Activated naive CD4-positive, alpha-beta T cell treated with anti-CD3 and anti-CD28 coated beads, Interleukin-2, amount 50 U/mL, for 72 hours (primary cell): ENCODE data around the gene PLCXD1. TPM values are rescaled to one million over a fixed set of nuclear protein-coding genes. Genes with fewer than 3 reads are reported as not detected.
"Not testable (repeated sequence)": the region's sequence is repeated elsewhere in the genome, so short reads cannot be mapped to it uniquely, and the experiment has no call there.

Experiments used
- ATAC-seq, 2 donors: fragments of 150-1000 bp; cut with Tn5 transposase; 2 replicates each; pipeline ENCODE4 v1.10.0; 2021; ENCODE audit warnings: mild to moderate bottlenecking in 2 of 2, moderate library complexity in 2 of 2
- DNase-seq, 2 donors: peaks; one replicate each; pipeline ENCODE4 v3.0.0; 2021 to 2022; ENCODE audit warnings: low spot score in 2 of 2
- H3K27ac Mint-ChIP-seq, 2 donors: one replicate each; pipeline ENCODE4 v1.8.0; 2022; ENCODE audit warnings: mild to moderate bottlenecking in 2 of 2, mixed read lengths in 2 of 2
- H3K36me3 Mint-ChIP-seq, 2 donors: one replicate each; pipeline ENCODE4 v1.8.0; 2022; ENCODE audit warnings: mixed read lengths in 2 of 2
- H3K9me3 Mint-ChIP-seq, 2 donors: one replicate each; pipeline ENCODE4 v1.8.0; 2022; ENCODE audit warnings: mixed read lengths in 2 of 2
- total RNA-seq, 2 donors: library from RNA; stranded (reverse); gene quantifications; one replicate each; pipeline ENCODE4 v1.2.3, GENCODE V29; 2022

The PLCXD1 gene
- total RNA-seq, 2 donors from 2014 or later, result 61.4 to 118 TPM

DNA sequence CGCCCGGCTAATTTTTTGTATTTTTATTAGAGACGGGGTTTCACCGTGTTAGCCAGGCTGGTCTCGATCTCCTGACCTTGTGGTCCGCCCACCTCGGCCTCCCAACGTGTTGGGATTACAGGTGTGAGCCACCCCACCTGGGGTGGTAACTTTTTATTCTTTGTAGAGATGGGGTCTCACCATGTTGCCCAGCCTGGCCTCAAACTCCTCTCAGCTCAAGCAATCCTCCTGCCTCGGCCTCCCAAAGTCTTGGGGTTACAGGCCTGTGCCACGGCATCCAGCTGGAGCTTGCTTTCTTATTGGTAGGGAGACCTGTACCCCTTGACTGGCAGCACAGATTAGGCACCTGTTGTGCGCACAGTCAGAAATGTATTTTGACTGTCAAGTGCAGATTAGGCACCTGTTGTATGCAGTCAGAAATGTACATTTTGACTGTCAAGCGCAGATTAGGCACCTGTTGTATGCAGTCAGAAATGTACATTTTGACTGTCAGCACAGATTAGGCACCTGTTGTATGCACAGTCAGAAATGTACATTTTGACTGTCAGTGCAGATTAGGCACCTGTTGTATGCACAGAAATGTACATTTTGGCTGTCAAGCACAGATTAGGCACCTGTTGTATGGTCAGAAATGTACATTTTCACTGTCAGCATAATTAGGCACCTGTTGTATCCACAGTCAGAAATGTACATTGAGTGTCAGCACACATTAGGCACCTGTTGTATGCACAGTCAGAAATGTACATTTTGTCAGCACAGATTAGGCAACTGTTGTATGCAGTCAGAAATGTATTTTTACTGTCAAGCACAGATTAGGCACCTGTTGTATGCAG, 24.8 kb downstream of the PLCXD1 start:
- not testable (repeated sequence) for ATAC-seq

DNA sequence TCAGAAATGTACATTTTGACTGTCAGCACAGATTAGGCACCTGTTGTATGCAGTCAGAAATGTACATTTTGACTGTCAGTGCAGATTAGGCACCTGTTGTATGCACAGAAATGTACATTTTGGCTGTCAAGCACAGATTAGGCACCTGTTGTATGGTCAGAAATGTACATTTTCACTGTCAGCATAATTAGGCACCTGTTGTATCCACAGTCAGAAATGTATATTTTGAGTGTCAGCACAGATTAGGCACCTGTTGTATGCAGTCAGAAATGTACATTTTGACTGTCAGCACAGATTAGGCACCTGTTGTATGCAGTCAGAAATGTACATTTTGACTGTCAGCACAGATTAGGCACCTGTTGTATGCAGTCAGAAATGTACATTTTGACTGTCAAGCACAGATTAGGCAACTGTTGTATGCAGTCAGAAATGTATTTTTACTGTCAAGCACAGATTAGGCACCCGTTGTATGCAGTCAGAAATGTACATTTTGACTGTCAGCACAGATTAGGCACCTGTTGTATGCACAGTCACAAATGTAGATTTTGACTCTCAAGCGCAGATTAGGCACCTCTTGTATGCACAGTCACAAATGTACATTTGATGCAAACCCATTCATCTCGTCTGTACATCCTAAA, 25.6 kb downstream of the PLCXD1 start:
- H3K36me3 Mint-ChIP-seq, result peaks cover 20 to 25% of the 10 kb centered on the region in 2 donors
- H3K27ac Mint-ChIP-seq, H3K9me3 Mint-ChIP-seq, ATAC-seq, DNase-seq: not testable (repeated sequence)

More for the DNA sequence above, 24.8 kb downstream of the PLCXD1 start:
- Mint-ChIP-seq H3K27ac (peak overlapping the region in 1 of 2 donors; percentile 36), H3K36me3 (peaks cover 18 to 30% of the 10 kb centered on the region in 2 donors)
- DNase-seq, result peak in 1 of 2 donors; percentile 47
- not testable (repeated sequence) for H3K9me3 Mint-ChIP-seq

DNA sequence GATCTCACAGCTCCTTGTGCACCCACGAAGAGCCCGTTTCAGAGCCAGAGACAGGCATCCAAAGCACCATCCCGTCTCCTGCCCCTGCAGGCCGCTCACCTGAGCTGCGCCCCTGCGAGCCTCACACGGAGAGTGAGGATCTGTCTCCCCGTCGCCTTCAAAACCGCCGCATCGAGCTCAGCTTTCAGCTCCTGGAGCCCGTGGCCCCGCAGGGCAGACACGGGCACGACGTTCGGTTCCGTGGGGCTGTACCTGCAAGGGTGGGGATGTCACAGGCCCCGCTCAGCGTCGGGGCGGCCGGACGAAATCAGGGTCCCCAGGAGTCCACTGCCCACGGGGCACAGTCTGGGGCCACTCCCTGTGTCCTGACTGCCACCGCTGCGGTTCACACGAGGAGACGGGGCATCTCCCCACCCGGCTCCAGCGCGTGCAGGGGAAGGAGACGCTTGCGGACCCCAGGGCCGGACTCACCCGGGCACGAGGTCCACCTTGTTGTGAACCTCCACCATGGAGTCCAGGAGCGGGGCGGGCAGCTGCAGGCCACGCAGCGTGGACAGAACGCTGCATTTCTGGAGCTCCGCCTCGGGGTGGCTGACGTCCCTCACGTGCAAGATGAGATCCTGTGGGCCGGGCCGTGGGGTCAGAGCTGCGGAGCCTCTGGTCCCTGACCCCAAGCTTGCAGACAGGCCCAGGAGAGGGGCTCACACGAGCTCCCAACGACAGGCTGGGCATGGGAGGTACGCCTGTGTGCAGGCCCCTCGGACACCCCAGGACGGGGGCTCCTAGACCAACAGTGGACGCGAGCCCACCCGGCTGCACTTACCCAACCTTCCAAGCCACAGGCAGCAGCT, 26.3 kb downstream of the PLCXD1 start:
- peak in 1 of 2 donors; percentile 51 for DNase-seq
- H3K27ac Mint-ChIP-seq, result no peak overlapping the region
- H3K36me3 Mint-ChIP-seq, result peaks cover 19 to 25% of the 10 kb centered on the region in 2 donors
- no peak for ATAC-seq
- H3K9me3 Mint-ChIP-seq, result no peaks in the 10 kb centered on the region

DNA sequence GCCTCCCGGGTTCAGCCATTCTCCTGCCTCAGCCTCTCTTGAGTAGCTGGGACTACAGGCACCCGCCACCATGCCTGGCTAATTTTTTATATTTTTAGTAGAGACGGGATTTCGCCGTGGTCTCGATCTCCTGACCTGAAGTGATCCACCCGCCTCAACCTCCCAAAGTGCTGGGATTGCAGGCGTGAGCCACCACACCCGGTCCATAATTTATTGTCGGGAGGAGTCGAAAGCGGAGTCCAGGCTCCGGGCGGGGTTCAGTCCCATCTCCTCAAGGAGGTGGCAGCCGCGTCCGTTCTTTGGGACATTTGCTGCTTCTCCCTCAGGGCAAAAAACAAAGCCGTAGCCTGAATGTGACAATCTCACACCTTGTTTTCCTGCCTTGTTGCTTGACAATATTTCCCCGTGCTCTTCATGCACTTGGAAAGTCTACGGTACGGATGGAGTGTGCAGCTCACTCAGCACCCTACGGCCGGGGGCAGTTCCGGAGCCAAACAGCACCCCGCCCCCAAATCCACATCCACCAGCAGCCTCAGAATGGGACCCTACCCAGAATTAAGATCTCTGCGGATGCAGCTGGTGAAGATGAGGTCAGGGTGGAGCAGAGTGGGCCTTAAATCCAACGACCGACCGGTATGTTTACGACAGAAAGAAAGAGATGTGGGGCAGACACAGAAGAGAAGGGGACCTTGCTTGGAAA, 27.8 kb downstream of the PLCXD1 start:
- H3K36me3 Mint-ChIP-seq, result peaks cover 12 to 25% of the 10 kb centered on the region in 2 donors
- ATAC-seq (no peak), DNase-seq (peak in 1 of 2 donors; percentile 49)
- no peaks in the 10 kb centered on the region for H3K9me3 Mint-ChIP-seq
- peak overlapping the region in 1 of 2 donors; percentile 85 for H3K27ac Mint-ChIP-seq

DNA sequence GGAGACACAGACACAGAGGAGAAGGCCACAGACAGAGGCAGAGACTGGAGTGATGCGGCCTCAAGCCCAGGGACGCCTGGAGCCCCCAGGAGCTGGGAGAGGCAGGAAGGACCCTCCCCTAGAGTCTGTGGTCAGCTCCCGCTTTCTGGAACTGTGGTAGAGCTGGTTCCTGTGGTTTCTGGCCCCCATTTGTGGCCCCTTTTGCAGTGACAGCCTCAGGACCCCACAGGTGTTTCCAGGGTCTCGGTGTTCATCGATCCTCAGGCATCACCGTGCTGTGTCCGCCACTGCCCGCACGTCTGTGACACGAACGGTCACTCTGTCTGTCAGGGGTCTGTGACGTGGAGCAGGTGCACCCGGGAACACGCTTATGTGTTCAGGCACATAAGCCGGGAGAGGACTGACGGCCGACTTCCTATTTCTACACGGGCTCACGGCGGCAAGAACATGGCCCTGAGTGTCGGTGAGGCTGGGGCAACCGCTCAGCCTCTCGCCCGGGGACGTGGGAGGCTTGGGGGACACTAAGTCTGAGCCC, 29.5 kb downstream of the PLCXD1 start:
- no peak for DNase-seq
- peaks cover 5 to 18% of the 10 kb centered on the region in 2 donors for H3K36me3 Mint-ChIP-seq
- H3K9me3 Mint-ChIP-seq, result no peaks in the 10 kb centered on the region
- no peak for ATAC-seq
- H3K27ac Mint-ChIP-seq, result no peak overlapping the region

DNA sequence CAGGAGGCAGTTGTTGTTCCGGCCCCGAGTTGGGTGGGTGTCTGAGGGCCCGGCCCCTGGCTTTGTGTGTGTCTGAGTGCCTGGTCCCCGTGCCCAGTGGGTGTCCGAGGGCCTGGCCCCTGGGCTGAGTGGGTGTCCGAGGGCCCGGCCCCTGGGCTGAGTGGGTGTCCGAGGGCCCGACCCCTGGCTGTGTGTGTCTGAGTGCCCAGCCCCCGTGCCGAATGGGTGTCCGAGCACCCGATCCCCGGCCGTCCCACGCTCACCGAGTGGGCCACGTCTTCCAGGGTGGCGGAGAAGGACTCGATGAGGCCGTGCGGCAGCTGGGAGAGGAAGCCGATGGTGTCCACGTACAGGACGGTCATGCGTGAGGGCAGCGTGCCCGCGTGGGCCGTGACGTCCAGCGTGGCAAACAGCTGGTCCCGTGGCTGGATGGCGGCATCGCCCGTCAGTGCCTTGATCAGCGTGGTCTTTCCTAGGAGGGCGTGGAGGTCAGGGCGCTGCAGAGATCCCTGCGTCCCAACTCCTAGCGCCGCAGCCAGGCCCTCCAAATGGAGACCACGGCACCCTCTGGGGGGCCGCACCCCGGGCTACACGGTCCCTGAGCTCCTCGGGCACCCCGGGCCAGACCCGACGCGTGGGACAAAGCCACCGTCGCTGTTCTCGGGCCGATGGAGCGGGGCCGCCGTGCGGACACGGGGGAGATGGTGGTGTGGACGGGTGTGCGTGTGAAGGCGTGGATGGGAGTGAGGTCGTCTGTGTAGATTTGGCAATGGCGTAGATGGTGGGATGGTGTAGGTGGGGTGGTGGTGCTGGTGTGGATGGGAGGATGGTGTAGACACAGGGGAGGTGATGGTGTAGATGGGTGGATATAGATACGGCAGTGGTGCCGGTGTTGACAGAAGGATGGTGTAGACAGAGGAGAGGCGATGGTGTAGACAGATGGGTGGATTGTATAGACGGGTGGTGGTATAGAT, 30.3 kb downstream of the PLCXD1 start:
- H3K27ac Mint-ChIP-seq, result peak overlapping the region in 1 of 2 donors; percentile 81

DNA sequence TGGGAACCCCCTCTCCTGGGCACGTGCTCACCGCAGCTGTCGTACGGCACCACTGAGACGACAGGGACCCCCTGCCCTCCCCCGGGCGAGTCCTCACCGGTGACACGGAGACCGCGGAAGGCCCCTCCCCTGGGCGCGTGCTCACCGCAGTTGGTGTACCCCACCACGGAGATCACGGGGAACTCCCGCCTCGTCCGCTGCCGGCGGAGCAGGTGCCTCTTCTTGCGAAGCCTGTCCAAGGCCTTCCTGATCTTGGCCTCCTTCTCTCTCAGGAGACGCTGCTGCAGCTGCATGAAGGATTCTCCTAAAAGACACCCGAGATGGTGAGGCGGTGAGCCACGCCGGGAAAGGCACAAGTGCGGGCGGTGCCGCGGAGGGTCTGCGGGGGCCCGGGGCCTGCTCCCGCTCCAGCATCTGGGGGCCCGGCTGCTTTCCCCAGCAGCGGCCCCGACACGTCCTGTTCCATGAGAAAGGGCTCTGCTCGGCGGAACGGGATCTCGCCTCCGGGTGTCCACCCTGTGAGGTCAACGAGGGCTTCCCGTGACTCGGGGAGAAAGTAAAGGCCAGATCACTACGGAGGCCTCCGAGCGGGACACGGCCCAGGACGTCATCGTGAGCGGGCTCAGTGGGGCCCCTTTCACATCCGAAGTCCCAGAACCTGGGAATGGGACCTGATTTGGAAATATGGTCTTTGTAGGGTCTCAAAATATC, 31.6 kb downstream of the PLCXD1 start:
- DNase-seq (no peak), ATAC-seq (no peak)
- peak overlapping the region; percentile 81 to 88 for H3K27ac Mint-ChIP-seq
- H3K9me3 Mint-ChIP-seq, result no peaks in the 10 kb centered on the region
- H3K36me3 Mint-ChIP-seq, result peaks cover 0 to 13% of the 10 kb centered on the region in 2 donors

More for the DNA sequence above, 30.3 kb downstream of the PLCXD1 start:
- DNase-seq, result peak in 1 of 2 donors; percentile 53
- peak; percentile 11 to 33 for ATAC-seq
- Mint-ChIP-seq H3K9me3 (no peaks in the 10 kb centered on the region), H3K36me3 (peaks cover 5 to 13% of the 10 kb centered on the region in 2 donors)

DNA sequence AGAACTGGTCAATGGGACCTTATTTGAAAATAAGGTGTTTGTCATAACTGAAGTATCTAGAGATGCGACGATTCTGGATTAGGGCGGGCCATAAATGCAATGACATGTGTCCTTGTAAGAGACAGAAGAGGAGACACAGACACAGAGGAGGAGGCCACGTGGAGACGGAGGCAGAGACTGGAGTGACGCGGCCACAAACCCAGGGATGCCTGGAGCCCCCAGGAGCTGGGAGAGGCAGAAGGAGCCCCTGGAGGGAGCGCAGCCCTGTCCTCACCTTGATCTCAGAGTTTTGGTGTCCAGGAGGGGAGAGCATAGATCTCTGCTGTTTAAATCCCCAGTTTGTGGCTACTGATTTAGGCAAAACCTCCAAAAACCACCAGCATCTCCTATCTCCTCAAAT, 32.4 kb downstream of the PLCXD1 start:
- no peak for DNase-seq
- H3K27ac Mint-ChIP-seq, result peak overlapping the region in 1 of 2 donors; percentile 88
- no peak for ATAC-seq
- no peaks in the 10 kb centered on the region for H3K9me3 Mint-ChIP-seq
- peaks cover 0 to 13% of the 10 kb centered on the region in 2 donors for H3K36me3 Mint-ChIP-seq

DNA sequence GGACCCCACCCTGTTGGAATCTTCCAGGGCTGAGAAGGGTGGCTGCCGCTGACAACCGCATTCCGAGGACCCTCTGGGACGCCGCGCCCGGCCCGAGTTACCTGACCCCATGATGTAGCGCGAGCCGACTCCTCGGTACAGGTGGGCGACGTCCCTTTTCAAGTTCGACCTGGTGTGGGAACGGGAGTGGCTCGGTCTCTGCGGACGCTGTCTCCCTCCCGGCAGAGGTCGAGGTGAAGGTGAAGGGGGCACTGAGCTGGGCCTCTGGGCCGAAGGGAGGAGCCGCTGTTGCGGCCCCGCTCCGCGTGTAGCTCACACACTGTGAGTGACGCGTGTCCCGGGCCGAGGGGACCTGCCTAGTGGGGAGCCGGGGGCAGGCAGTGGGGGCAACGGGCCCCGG, 32.9 kb downstream of the PLCXD1 start:
- no peak overlapping the region for H3K27ac Mint-ChIP-seq
- ATAC-seq, result no peak
- no peaks in the 10 kb centered on the region for H3K9me3 Mint-ChIP-seq
- DNase-seq, result peak in 1 of 2 donors; percentile 54
- peaks cover 0 to 13% of the 10 kb centered on the region in 2 donors for H3K36me3 Mint-ChIP-seq

DNA sequence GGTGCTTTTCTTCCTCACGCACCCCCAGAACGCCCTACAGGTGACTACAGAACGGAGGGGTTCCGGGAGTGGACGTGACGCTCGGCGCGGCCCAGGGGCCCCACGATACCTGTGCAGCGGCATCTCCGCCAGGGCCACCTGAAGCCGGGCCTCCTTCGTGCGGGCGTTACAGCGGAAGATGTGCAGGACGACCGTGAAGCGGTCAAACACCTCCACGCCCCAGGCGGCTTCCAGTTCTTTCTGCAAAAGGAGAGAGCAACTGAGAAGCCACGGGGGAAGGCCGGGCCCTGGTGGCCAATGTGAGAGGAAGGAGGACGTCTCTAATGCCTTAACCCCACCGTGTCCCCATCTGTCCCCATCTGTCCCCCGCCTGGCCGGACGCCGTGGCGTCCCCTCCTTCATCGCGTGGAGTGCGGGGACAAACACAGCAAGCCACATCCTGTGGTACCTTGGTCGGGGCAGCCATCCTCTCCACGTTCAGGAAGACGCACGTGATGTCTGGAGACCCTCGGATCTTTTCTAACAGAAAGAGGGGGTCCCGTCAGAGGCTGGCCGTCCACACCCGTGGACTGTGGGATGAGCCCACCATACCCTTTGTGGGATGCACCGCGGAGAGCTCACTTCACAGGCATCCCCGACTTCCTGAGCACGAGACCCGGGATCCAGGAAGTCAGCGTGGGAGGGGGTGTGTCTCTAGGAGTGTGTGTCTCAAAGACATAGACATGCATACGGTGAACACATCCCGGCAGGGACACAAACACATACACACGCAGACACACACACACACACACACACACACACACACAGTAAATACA, 33.8 kb downstream of the PLCXD1 start:
- no peak for ATAC-seq
- no peak overlapping the region for H3K27ac Mint-ChIP-seq

DNA sequence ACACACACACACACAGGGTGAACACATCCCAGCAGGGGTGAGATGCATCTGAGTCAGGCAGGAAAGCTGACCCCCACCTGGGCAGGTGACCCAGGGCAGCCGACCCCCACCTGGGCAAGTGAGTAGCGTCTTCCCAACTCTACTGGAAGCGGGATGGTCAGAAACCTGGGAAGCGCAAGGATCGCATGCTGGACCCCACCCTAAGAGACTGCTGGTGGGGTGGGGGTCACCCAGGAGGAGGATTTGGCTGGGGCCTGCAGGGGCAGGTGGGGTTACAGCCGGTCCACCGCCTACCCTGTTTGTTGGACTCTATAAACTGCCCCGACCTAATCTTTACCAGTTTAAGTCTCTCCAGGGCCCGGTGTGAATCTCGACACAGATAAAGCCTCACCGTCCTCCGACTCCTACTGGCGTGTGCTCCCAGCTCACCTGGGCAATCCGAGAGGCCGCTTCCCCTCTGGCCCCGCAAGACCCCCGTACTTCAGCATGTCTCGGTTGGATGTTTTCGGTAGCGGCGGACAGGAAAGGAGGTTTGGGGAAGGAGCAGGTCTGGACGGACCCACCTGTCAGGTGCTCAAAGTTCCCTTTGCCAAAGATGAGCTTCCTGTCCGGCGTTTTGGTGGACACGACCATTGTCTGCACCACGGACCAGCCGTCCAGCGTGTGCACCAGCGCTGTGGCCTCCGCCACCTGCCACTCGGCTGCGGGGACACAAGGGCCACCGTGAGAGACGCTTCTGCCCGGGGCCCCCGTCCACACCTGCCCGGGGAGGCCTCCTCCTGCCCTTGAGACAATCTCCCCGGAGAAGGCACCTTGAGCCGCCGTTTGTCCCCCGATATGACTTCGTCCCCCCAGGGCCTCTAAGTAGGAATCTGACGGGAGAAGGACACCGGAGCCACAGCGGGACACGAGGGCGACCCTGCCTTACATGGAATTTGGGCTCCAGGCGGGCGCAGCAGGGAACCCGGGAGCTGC, 35.5 kb downstream of the PLCXD1 start:
- ATAC-seq (no peak), DNase-seq (peak in 1 of 2 donors; percentile 56)
- Mint-ChIP-seq H3K36me3 (peaks cover 0 to 16% of the 10 kb centered on the region in 2 donors), H3K27ac (peak overlapping the region in 1 of 2 donors; percentile 36), H3K9me3 (no peaks in the 10 kb centered on the region)

More for the DNA sequence above, 33.8 kb downstream of the PLCXD1 start:
- Mint-ChIP-seq H3K36me3 (peaks cover 0 to 13% of the 10 kb centered on the region in 2 donors), H3K9me3 (no peaks in the 10 kb centered on the region)
- peak in 1 of 2 donors; percentile 53 for DNase-seq

DNA sequence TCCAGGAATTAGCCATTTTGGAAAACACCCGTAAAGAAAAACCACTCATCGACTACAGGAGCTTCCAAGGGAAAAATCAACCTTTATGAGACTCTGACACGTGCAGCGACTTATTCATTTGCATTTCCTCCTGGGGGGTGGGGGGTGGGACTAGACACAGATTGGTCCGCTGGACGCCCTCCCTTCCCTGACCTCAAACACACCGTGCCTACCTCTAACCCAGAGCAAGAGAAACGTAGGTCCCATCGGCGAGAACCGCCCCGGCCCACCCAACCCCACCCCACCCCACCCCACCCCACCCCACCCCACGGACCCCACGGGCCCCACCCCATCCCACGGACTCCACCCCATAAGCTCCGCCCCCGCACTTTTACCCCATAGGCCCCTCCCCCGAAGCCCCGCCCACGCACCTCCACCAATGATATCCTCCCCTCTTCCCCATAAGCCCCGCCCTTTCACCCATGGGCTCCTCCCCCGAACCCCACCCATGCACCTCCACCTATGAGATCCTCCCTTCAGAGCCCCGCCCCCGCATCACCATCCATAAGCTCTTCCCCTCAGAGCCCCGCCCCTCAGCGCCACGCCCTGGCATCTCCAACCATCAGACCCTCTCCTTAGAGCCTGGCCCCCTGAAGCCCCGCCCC, 36.4 kb downstream of the PLCXD1 start:
- H3K9me3 Mint-ChIP-seq, result no peaks in the 10 kb centered on the region
- ATAC-seq, result no peak
- H3K36me3 Mint-ChIP-seq, result peaks cover 0 to 10% of the 10 kb centered on the region in 2 donors

More for the DNA sequence above, 36.4 kb downstream of the PLCXD1 start:
- peak overlapping the region; percentile 89 to 91 for H3K27ac Mint-ChIP-seq
- DNase-seq, result no peak
